ENCODE data around the gene CEP19. TPM values are rescaled to one million over a fixed set of nuclear protein-coding genes. Genes with fewer than 3 reads are reported as not detected.

CEP19 gene
- total RNA-seq, 1 experiment from 2014 or later, result 7.1 TPM

DNA sequence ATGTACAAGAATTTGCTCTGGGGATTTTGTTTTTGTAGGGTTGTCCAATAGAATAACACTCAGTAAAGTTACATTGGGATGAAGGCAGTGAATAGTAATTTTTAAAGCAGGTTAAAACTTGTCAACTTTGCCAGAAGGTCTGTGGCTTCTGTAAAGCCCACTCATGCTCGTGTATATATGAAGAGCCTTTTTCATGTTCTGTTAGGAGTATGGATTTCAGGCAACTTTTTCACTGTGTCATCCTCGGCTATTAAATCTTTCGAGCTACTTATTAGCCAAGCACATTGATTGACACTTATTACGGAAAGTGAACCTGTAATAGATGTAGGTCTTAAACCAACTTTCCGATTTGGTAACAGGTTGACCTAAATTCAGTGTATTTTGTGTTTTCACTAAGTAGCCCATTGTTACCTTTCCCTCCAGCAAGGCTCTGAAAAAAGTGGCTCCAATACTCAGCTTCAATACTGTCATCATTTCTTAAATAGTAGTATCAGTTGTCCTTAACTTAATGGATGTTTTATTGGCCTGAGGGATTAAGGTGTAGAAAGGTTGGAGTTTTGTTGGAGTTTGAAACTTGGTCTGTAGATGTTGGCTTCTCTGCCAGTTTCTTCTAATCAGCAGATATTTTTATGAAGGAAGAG, 29.3 kb upstream of the CEP19 start:
- CTCF ChIA-PET, result no interaction called here
- Histone ChIP-seq H3K4me3 (ENCODE audit: low read depth in 2 of 2, low read length in 2 of 2) (peak overlapping the region; percentile 94), H3K9me3 (ENCODE audit: control insufficient read depth, insufficient read depth, low read depth, low read length) (no peaks in the 10 kb centered on the region), H3K27ac (ENCODE audit: low read length) (peak overlapping the region; percentile 99), H3K36me3 (ENCODE audit: control insufficient read depth, insufficient read depth, low read length) (no peaks in the 10 kb centered on the region; the same call in 1 of the 2 replicates), H3K4me1 (ENCODE audit: control insufficient read depth, insufficient read depth, low read length) (peaks cover 17% of the 10 kb centered on the region), H3K27me3 (ENCODE audit: control insufficient read depth, insufficient read depth, low read length) (no peaks in the 10 kb centered on the region)
- TF ChIP-seq, protein P1, sequence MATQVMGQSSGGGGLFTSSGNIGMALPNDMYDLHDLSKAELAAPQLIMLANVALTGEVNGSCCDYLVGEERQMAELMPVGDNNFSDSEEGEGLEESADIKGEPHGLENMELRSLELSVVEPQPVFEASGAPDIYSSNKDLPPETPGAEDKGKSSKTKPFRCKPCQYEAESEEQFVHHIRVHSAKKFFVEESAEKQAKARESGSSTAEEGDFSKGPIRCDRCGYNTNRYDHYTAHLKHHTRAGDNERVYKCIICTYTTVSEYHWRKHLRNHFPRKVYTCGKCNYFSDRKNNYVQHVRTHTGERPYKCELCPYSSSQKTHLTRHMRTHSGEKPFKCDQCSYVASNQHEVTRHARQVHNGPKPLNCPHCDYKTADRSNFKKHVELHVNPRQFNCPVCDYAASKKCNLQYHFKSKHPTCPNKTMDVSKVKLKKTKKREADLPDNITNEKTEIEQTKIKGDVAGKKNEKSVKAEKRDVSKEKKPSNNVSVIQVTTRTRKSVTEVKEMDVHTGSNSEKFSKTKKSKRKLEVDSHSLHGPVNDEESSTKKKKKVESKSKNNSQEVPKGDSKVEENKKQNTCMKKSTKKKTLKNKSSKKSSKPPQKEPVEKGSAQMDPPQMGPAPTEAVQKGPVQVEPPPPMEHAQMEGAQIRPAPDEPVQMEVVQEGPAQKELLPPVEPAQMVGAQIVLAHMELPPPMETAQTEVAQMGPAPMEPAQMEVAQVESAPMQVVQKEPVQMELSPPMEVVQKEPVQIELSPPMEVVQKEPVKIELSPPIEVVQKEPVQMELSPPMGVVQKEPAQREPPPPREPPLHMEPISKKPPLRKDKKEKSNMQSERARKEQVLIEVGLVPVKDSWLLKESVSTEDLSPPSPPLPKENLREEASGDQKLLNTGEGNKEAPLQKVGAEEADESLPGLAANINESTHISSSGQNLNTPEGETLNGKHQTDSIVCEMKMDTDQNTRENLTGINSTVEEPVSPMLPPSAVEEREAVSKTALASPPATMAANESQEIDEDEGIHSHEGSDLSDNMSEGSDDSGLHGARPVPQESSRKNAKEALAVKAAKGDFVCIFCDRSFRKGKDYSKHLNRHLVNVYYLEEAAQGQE (IDR thresholded peaks at IDR 0.05; ENCODE audit: insufficient read depth in 1 of 2, low read depth in 2 of 2, low read length in 1 of 2), result no peak
- no peak for TF ChIP-seq POLR2AphosphoS5 (IDR thresholded peaks at IDR 0.05; ENCODE audit: low read depth, low read length)
- no peak for TF ChIP-seq TCF7L2 (IDR thresholded peaks at IDR 0.05; ENCODE audit: low read depth, low read length)
- no peak for TF ChIP-seq SIN3A (IDR thresholded peaks at IDR 0.05; ENCODE audit: borderline replicate concordance, insufficient read depth, low read depth, low read length)
- TF ChIP-seq, protein P2, sequence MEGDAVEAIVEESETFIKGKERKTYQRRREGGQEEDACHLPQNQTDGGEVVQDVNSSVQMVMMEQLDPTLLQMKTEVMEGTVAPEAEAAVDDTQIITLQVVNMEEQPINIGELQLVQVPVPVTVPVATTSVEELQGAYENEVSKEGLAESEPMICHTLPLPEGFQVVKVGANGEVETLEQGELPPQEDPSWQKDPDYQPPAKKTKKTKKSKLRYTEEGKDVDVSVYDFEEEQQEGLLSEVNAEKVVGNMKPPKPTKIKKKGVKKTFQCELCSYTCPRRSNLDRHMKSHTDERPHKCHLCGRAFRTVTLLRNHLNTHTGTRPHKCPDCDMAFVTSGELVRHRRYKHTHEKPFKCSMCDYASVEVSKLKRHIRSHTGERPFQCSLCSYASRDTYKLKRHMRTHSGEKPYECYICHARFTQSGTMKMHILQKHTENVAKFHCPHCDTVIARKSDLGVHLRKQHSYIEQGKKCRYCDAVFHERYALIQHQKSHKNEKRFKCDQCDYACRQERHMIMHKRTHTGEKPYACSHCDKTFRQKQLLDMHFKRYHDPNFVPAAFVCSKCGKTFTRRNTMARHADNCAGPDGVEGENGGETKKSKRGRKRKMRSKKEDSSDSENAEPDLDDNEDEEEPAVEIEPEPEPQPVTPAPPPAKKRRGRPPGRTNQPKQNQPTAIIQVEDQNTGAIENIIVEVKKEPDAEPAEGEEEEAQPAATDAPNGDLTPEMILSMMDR (IDR thresholded peaks at IDR 0.05), result no peak
- POLR2A ChIA-PET, result no interaction called here
- ATAC-seq, result no peak
- no peak for DNase-seq (ENCODE audit: low read depth, low spot score)
- intact Hi-C loops (cut with micrococcal nuclease; ENCODE audit: unreplicated experiment) (no loop called here), in situ Hi-C loops (cut with HindIII; ENCODE audit: low pct_unique_long_range_greater_than_20kb, low sequenced_read_pairs) (no loop called here)
- BruUV-seq (replicated peaks), result TSS peak; percentile 83

DNA sequence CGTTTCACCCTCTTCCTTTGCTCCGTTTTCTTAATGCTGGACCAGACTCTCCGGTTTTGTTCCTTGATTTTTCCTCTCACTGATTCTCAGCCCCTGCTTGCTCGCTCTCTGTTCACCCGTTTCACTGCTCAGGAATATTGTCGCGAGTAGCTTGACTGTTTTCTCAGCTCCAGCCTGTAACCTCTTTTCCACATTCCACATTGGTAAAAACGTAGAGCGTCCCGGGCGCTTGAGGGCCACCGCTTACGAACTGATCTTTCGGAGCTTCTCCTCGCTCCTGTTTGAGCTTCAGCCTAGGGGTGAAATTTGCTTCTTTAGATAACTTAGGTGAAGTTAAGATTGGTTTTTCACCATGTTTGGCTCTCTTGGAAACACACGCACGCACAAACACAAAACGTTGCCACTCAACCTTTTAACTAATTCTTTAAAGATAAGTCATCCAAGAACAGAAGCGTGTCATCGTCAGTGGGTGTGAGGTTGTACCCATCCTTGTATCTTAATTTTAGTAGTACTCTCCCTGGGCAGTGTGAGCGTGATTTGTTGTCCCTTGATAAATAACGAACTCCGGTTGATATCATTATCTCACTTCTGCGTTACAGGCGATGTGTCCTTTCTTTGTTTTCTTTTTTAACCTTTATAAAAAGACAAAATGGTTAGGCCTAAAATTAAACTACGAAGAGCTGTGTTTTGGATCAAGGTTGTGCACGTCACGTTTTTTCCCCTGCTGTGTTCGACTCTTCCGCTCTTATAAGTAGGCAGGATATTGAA, 28.6 kb upstream of the CEP19 start:
- no peaks in the 10 kb centered on the region for H3K9me3 ChIP-seq (ENCODE audit: control insufficient read depth, insufficient read depth, low read depth, low read length)
- ChIA-PET POLR2A (interaction anchor here (0.5 to 1.2 kb wide), 8 partner anchors 8 to 979 kb away, joined by 3 to 15 read pairs (median 9); a partner anchor contains a TSS), CTCF (no interaction called here)
- in situ Hi-C loops (cut with HindIII; ENCODE audit: low pct_unique_long_range_greater_than_20kb, low sequenced_read_pairs), result no loop called here
- no TSS peak for BruUV-seq (replicated peaks)
- no peak for TF ChIP-seq POLR2AphosphoS5 (IDR thresholded peaks at IDR 0.05; ENCODE audit: low read depth, low read length)
- TF ChIP-seq, protein P2 (IDR thresholded peaks at IDR 0.05), result no peak
- TF ChIP-seq SIN3A (IDR thresholded peaks at IDR 0.05; ENCODE audit: borderline replicate concordance, insufficient read depth, low read depth, low read length), result no peak; the same call in 1 of the 2 replicates
- TF ChIP-seq, protein P1 (IDR thresholded peaks at IDR 0.05; ENCODE audit: insufficient read depth in 1 of 2, low read depth in 2 of 2, low read length in 1 of 2), result no peak
- no peak for TF ChIP-seq TCF7L2 (IDR thresholded peaks at IDR 0.05; ENCODE audit: low read depth, low read length)
- intact Hi-C loops (cut with micrococcal nuclease; ENCODE audit: unreplicated experiment), result no loop called here
- no peaks in the 10 kb centered on the region; the same call in 1 of the 2 replicates for H3K36me3 ChIP-seq (ENCODE audit: control insufficient read depth, insufficient read depth, low read length)
- peak; percentile 27 for DNase-seq (ENCODE audit: low read depth, low spot score)
- no peaks in the 10 kb centered on the region for H3K27me3 ChIP-seq (ENCODE audit: control insufficient read depth, insufficient read depth, low read length)
- peak overlapping the region; percentile 99 for H3K27ac ChIP-seq (ENCODE audit: low read length)
- ATAC-seq, result peak; percentile 11; the same call in 1 of the 2 replicates
- H3K4me3 ChIP-seq (ENCODE audit: low read depth in 2 of 2, low read length in 2 of 2), result peak overlapping the region; percentile 94
- peaks cover 17% of the 10 kb centered on the region for H3K4me1 ChIP-seq (ENCODE audit: control insufficient read depth, insufficient read depth, low read length)
